Ovary (tissue), 3 donors: ENCODE data around the gene CRTAP.
"Not testable (repeated sequence)": the region's sequence is repeated elsewhere in the genome, so short reads cannot be mapped to it uniquely, and the experiment has no call there.

Experiments
- EP300 ChIP-seq: sonication (generic); formaldehyde crosslinking; IDR thresholded peaks from one replicate; pipeline ENCODE4 v1.6.1; 2017; ENCODE audit warnings: antibody characterized with exemption
- POLR2A ChIP-seq: fragments of 450-650 bp; IDR thresholded peaks from one replicate; pipeline ENCODE4 v1.6.1; 2017; ENCODE audit warnings: antibody characterized with exemption, mild to moderate bottlenecking, moderate library complexity
- TF ChIP-seq, protein P1 (sequence below), 3 donors: fragments of 450-650 bp in 2 of 3; fragments of 200-600 bp in 1 of 3; IDR thresholded peaks; one replicate each; pipeline versions ENCODE4 v1.5.1 to v1.8.0; 2016 to 2022; ENCODE audit warnings: antibody characterized with exemption in 3 of 3, mild to moderate bottlenecking in 1 of 3
- donor health status: DM: no; HTN: no; CAD: no.

- TF ChIP-seq, protein P1, sequence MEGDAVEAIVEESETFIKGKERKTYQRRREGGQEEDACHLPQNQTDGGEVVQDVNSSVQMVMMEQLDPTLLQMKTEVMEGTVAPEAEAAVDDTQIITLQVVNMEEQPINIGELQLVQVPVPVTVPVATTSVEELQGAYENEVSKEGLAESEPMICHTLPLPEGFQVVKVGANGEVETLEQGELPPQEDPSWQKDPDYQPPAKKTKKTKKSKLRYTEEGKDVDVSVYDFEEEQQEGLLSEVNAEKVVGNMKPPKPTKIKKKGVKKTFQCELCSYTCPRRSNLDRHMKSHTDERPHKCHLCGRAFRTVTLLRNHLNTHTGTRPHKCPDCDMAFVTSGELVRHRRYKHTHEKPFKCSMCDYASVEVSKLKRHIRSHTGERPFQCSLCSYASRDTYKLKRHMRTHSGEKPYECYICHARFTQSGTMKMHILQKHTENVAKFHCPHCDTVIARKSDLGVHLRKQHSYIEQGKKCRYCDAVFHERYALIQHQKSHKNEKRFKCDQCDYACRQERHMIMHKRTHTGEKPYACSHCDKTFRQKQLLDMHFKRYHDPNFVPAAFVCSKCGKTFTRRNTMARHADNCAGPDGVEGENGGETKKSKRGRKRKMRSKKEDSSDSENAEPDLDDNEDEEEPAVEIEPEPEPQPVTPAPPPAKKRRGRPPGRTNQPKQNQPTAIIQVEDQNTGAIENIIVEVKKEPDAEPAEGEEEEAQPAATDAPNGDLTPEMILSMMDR (IDR thresholded peaks at IDR 0.05) = not testable (repeated sequence)
- not testable (repeated sequence) for TF ChIP-seq POLR2A, EP300
Measured at GRCh38 chr3:33079813-33080212, 34.0 kb upstream of the CRTAP start.
